Omental fat pad (tissue), 4 donors: Measurements from ENCODE around the gene ECM2. TPM values are rescaled to one million over a fixed set of nuclear protein-coding genes. Genes with fewer than 3 reads are reported as not detected.

Experiments used
- ATAC-seq: fragments of 150-250 bp; one replicate; pipeline ENCODE4 v1.9.1; 2016; ENCODE audit warnings: mild to moderate bottlenecking, moderate library complexity; ENCODE audit not compliant: low FRiP score
- DNase-seq: peaks from one replicate; pipeline ENCODE4 v3.0.0-alpha.2; 2019; ENCODE audit warnings: low spot score
- total RNA-seq, 4 donors: library from RNA; depleted of rRNA; stranded (reverse); fragments of >200 nt; gene quantifications; one replicate each; pipeline ENCODE4 v1.1.0, GENCODE V29; 2016
- TF ChIP-seq, protein P1 (sequence below), 3 donors: fragments of 450-650 bp; IDR thresholded peaks; one replicate each; pipeline ENCODE4 v1.5.1; 2016 to 2017; ENCODE audit warnings: antibody characterized with exemption in 3 of 3, mild to moderate bottlenecking in 3 of 3, moderate library complexity in 2 of 3

ECM2 gene
- total RNA-seq, 4 donors from 2014 or later, result 45.6 to 80.6 (median 54.1) TPM

DNA sequence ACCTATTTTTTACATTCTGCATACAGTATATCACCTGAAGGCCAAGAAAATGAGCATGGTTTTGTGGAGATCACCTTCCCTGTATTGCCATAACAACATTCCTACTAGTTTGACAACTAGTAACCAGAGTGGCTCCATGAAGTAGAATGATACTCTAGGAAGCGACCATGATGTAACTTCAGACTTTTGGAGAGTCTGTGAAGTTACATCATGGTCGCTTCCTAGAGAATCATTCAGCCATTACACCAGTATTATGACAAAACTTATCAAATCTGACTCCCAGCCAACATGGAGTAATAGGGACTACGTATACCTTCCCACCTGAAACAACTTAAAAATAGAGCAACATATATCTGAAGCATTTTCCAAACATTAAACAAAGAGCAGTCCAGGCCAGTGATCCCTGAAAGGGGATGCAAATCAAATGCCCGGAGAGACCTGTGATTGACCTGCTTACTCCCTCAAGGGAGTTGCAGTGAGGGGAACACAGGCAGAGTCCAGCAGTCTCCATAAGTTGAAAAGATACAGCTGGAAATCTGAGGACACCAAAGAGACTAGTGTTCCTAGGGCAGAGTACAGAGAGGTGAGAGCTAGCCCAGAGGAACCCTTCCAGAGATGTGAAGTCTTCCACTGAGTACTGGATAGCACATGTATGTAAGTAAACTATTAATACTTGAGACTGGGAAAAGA is 7.8 kb downstream of the ECM2 start:
- TF ChIP-seq, protein P1, sequence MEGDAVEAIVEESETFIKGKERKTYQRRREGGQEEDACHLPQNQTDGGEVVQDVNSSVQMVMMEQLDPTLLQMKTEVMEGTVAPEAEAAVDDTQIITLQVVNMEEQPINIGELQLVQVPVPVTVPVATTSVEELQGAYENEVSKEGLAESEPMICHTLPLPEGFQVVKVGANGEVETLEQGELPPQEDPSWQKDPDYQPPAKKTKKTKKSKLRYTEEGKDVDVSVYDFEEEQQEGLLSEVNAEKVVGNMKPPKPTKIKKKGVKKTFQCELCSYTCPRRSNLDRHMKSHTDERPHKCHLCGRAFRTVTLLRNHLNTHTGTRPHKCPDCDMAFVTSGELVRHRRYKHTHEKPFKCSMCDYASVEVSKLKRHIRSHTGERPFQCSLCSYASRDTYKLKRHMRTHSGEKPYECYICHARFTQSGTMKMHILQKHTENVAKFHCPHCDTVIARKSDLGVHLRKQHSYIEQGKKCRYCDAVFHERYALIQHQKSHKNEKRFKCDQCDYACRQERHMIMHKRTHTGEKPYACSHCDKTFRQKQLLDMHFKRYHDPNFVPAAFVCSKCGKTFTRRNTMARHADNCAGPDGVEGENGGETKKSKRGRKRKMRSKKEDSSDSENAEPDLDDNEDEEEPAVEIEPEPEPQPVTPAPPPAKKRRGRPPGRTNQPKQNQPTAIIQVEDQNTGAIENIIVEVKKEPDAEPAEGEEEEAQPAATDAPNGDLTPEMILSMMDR (IDR thresholded peaks at IDR 0.05), result no peak

DNA sequence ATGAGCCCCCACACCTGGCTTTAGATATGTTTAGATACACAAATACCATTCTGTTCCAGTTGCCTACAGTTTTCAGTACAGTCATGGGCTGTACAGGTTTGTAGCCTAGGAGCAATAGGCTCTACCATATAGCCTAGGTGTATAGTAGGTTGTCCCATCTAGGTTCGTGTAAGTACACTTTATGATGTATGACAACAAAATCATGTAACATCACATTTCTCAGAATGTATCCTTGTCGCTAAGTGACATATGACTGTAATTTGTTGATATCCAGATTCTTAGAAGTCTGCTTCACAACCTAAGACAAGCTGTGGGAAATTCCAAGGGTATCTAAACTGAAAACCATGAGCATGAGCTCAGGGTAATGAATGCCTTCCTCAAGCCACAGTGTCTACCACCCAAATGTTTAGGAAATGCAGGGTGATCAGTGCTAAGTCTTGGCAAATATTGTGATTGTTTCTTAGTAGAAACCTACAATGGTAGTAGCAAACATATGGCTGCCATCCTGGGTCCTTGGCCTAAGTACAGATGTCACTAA is 8.4 kb downstream of the ECM2 start:
- TF ChIP-seq, protein P1 (IDR thresholded peaks at IDR 0.05), result no peak
- DNase-seq, result no peak
- no peak for ATAC-seq

More for the DNA sequence above, 7.8 kb downstream of the ECM2 start:
- DNase-seq, result no peak
- ATAC-seq, result no peak

DNA sequence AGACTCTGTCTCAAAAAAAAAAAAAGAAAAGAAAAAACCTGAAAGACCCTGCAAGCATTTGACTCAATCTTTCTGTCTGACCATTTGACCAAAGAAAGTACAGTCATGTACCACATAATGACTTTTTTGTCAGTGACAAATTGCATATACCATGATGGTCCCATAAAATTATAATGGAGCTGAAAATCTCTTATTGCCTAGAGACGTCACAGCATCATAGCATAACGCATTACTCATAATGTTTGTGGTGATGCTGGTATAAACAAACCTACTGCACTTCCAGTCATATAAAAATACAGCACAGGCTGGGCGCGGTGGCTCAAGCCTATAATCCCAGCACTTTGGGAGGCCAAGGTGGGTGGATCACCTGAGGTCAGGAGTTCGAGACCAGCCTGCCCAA is 10.5 kb downstream of the ECM2 start:
- DNase-seq (no peak), ATAC-seq (no peak)
- TF ChIP-seq, protein P1 (IDR thresholded peaks at IDR 0.05), result no peak

DNA sequence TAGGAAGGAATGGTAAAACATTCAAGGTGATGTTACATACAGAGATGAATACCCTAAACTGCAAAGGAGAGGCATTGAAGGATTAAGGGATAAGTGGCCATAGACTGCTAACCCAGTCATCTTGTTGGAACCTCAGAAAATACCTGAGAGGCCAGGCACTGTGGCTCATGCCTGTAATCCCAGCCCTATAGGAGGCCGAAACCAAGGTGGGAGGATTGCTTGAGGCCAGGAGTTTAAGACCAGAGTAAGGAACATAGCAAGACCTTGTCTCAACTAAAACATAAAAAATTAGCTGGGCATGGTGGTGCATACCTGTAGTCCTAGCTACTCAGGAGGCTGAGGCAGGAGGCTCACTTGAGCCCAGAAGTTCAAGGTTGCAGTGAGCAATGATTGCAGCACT is 10.9 kb downstream of the ECM2 start:
- no peak for DNase-seq
- ATAC-seq, result no peak
- TF ChIP-seq, protein P1 (IDR thresholded peaks at IDR 0.05), result no peak

DNA sequence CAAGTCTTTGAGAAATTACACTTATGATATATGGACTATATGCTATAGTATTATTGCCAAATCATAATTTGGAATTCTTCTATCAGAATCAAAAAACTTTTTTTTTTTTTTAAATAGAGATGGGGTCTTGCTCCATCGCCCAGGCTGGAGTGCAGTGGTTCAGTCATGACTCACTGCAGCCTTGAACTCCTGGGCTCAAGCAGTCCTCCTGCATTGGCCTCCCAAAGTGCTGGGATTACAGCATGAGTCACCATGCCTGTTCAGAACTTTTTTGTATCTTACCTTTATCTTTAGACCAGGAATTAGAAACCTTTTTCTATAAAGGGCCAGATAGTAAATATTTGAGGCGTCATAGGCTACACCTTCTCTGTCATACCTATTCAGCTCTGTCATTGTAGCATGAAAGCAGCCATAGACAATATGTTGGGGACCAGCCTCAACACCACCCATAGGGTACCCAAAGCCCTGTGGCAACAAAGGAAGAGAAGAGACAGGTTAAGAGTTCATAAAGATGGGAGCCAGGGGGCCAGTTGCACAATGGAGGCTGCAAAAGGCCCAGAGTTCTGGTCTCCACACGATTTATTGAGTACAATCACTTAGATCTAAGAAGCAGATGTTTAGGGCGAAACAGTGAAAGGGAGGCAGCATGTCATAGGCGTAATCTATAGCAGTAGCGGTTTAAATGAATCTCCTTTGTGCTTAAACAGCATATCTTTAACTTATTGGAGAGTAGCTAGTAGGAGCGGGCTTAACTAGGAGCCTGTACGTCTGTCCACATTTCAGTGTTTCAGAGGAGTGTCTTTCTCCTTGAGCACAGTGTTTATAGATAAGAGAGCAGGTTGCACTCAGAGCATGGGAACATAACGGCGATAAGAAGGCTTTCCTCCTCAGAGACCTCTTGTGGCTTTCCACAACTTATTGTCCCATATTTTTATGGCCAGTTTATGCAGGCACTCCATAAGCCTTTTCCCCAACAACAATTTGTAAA is 12.5 kb downstream of the ECM2 start:
- TF ChIP-seq, protein P1 (IDR thresholded peaks at IDR 0.05), result no peak
- DNase-seq (no peak), ATAC-seq (no peak)

DNA sequence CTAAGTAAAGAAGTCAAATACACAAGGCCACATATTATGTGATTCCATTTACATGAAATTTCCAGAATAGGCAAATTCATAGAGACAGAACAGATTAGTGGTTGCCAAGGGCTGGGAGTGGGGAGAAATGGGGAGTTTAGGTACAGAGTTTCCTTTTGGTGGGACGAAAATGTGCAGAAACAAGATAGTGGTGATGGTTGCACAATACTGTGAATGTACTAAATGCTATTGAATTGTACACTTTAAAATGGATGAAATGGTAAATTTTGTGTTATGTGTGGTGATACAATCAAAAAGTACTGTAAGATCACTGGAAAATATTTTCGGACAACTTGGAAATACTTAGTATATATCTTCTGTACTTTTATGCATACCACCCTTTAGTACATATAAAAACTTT is 15.0 kb downstream of the ECM2 start:
- ATAC-seq, result no peak
- TF ChIP-seq, protein P1 (IDR thresholded peaks at IDR 0.05), result no peak
- no peak for DNase-seq
